Upper lobe of left lung (tissue), 4 donors: ENCODE results near the gene ZDHHC9.

Experiments used
- CTCF ChIP-seq, 6 experiments: fragments of 450-650 bp in 4 of 6; fragments of 200-600 bp in 2 of 6; sonication (generic) in 2 of 6; IDR thresholded peaks; one replicate each; pipeline ENCODE4 v1.5.1; 2016 to 2019; ENCODE audit warnings: antibody characterized with exemption in 6 of 6
- POLR2A ChIP-seq, 4 donors: fragments of 450-650 bp; IDR thresholded peaks; one replicate each; pipeline ENCODE4 v1.5.1; 2016 to 2017; ENCODE audit warnings: antibody characterized with exemption in 4 of 4, mild to moderate bottlenecking in 2 of 4
- POLR2AphosphoS5 ChIP-seq, 2 donors: sonication (generic); formaldehyde crosslinking; IDR thresholded peaks; one replicate each; pipeline ENCODE4 v1.5.1; 2017; ENCODE audit warnings: antibody characterized with exemption in 2 of 2

GRCh38 chrX:129788527-129788926, 55.2 kb downstream of the ZDHHC9 start:
- TF ChIP-seq POLR2AphosphoS5 (IDR thresholded peaks at IDR 0.05) (no peak), CTCF (IDR thresholded peaks at IDR 0.05) (no peak), POLR2A (IDR thresholded peaks at IDR 0.05) (no peak)
